Common myeloid progenitor, CD34-positive (primary cell): ENCODE results near the gene RPRD1B.

ENCODE experiments used
- CTCF ChIA-PET: fragments of 350-600 bp; sonication (Branson Sonifier 250); formaldehyde crosslinking; loops from one replicate; lab custom pipeline; 2021; ENCODE audit warnings: antibody characterized with exemption; lab: Charles Lee
- POLR2A ChIA-PET: fragments of 350-600 bp; sonication (Branson Sonifier 250); formaldehyde crosslinking; loops from one replicate; lab custom pipeline; 2021; ENCODE audit warnings: antibody characterized with exemption; lab: Charles Lee
- DNase-seq, 3 donors: peaks; one replicate each; pipeline versions ENCODE4 v3.0.0 to v3.0.0-alpha.2; 2013
- H3K27ac ChIP-seq, 2 experiments: 1 replicate in 1 of 2; 2 replicates in 1 of 2; pipeline ENCODE4 v1.7.0; 2013; ENCODE audit warnings: inconsistent platforms in 2 of 2, low read length in 2 of 2, mild to moderate bottlenecking in 2 of 2, low read depth in 1 of 2, moderate library complexity in 1 of 2; ENCODE audit not compliant: severe bottlenecking in 2 of 2, insufficient read depth in 1 of 2, poor library complexity in 1 of 2
- H3K27me3 ChIP-seq, 5 experiments: replicated peaks in 2 of 5; 1 replicate in 3 of 5; 2 replicates in 2 of 5; pipeline versions ENCODE4 v1.6.1 to v1.7.0; 2013; ENCODE audit warnings: low read length in 4 of 5, mild to moderate bottlenecking in 2 of 5, moderate library complexity in 2 of 5, inconsistent platforms in 1 of 5; ENCODE audit not compliant: insufficient read depth in 5 of 5, control insufficient read depth in 4 of 5
- H3K36me3 ChIP-seq, 4 experiments: 1 replicate in 2 of 4; 2 replicates in 2 of 4; pipeline versions ENCODE4 v1.6.1 to v1.7.0; 2013; ENCODE audit warnings: low read length in 3 of 4, control low read depth in 1 of 4, mild to moderate bottlenecking in 1 of 4; ENCODE audit not compliant: control insufficient read depth in 4 of 4, insufficient read depth in 4 of 4
- H3K4me1 ChIP-seq, 4 experiments: 1 replicate in 3 of 4; 2 replicates in 1 of 4; pipeline versions ENCODE4 v1.6.1 to v1.7.1; 2013; ENCODE audit warnings: low read length in 3 of 4, mild to moderate bottlenecking in 3 of 4, control low read depth in 1 of 4, inconsistent platforms in 1 of 4, moderate library complexity in 1 of 4; ENCODE audit not compliant: control insufficient read depth in 4 of 4, insufficient read depth in 4 of 4; ENCODE audit errors: control extremely low read depth in 1 of 4
- H3K4me3 ChIP-seq, 7 experiments: 1 replicate in 4 of 7; 2 replicates in 3 of 7; pipeline versions ENCODE4 v1.5.1 to v1.7.0; 2013; ENCODE audit warnings: mild to moderate bottlenecking in 7 of 7, low read length in 6 of 7, moderate library complexity in 6 of 7, inconsistent platforms in 2 of 7, low read depth in 2 of 7, control low read depth in 1 of 7; ENCODE audit not compliant: insufficient read depth in 4 of 7, control insufficient read depth in 1 of 7; ENCODE audit errors: extremely low read depth in 1 of 7
- H3K9me3 ChIP-seq, 5 experiments: 1 replicate in 4 of 5; 2 replicates in 1 of 5; pipeline versions ENCODE4 v1.6.1 to v1.7.1; 2013; ENCODE audit warnings: low read length in 4 of 5, mild to moderate bottlenecking in 2 of 5, inconsistent platforms in 1 of 5, low read depth in 1 of 5, moderate library complexity in 1 of 5; ENCODE audit not compliant: control insufficient read depth in 4 of 5, insufficient read depth in 2 of 5; ENCODE audit errors: control extremely low read depth in 1 of 5
- WGBS: methylation state at CpG from one replicate; pipeline ENCODE4 v1.1.5; 2013; ENCODE audit not compliant: insufficient coverage; 5-methylcytosine and 5-hydroxymethylcytosine counted together

The RPRD1B gene

GRCh38 chr20:38023181-38024001 is 10.2 kb upstream of the RPRD1B start:
- H3K9me3 ChIP-seq, result peaks cover 0 to 10% (median 3%) of the 10 kb centered on the region in 5 experiments
- H3K4me1 ChIP-seq, result peaks cover 7 to 23% (median 14%) of the 10 kb centered on the region in 4 experiments
- POLR2A ChIA-PET, result no interaction called here
- peak overlapping the region in 2 of 7 experiments; percentile 24 to 40 for H3K4me3 ChIP-seq
- H3K27ac ChIP-seq, result no peak overlapping the region
- DNase-seq, result peak; percentile 14 to 44 (median 29)
- 100% methylated on average over 2 of the region's 5 CpGs for WGBS
- no peaks in the 10 kb centered on the region for H3K27me3 ChIP-seq
- CTCF ChIA-PET, result interaction anchor here (1.4 kb wide), 1 partner anchor 18 kb away, joined by 5 read pairs; no protein-coding TSS in a partner anchor
- H3K36me3 ChIP-seq, result peaks cover 5 to 26% (median 8%) of the 10 kb centered on the region in 4 experiments

- ChIA-PET CTCF (interaction anchor here (1.4 kb wide), 1 partner anchor 17 kb away, joined by 5 read pairs; no protein-coding TSS in a partner anchor), POLR2A (no interaction called here)
- peaks cover 7 to 23% (median 14%) of the 10 kb centered on the region in 4 experiments for H3K4me1 ChIP-seq
- H3K9me3 ChIP-seq, result peaks cover 0 to 3% (median 0%) of the 10 kb centered on the region in 5 experiments
- DNase-seq, result no peak
- no peaks in the 10 kb centered on the region for H3K27me3 ChIP-seq
- peak overlapping the region in 1 of 7 experiments; percentile 40 for H3K4me3 ChIP-seq
- no peak overlapping the region for H3K27ac ChIP-seq
- WGBS, result 98% methylated on average over 4 of the region's 5 CpGs
- peaks cover 0 to 15% (median 5%) of the 10 kb centered on the region in 4 experiments for H3K36me3 ChIP-seq
Measured at GRCh38 chr20:38024496-38024895, 9.1 kb upstream of the RPRD1B start.

GRCh38 chr20:38029453-38029852 is 4.1 kb upstream of the RPRD1B start:
- 95% methylated on average over 3 of the region's 3 CpGs for WGBS
- Histone ChIP-seq H3K9me3 (peaks cover 0 to 3% (median 0%) of the 10 kb centered on the region in 5 experiments), H3K4me3 (no peak overlapping the region), H3K36me3 (peaks cover 0 to 6% (median 2%) of the 10 kb centered on the region in 4 experiments), H3K27ac (no peak overlapping the region), H3K4me1 (peaks cover 13 to 26% (median 20%) of the 10 kb centered on the region in 4 experiments), H3K27me3 (no peaks in the 10 kb centered on the region)
- DNase-seq, result no peak
- ChIA-PET CTCF (interaction anchor here (1.9 kb wide), 1 partner anchor 28 kb away, joined by 5 read pairs; no protein-coding TSS in a partner anchor), POLR2A (no interaction called here)

GRCh38 chr20:38031957-38032356 is 1.6 kb upstream of the RPRD1B start:
- Histone ChIP-seq H3K36me3 (peaks cover 0 to 16% (median 3%) of the 10 kb centered on the region in 4 experiments), H3K4me3 (peak overlapping the region in 3 of 7 experiments; percentile 93 to 96 (median 94)), H3K27me3 (no peaks in the 10 kb centered on the region), H3K4me1 (peaks cover 13 to 38% (median 26%) of the 10 kb centered on the region in 4 experiments), H3K9me3 (peaks cover 0 to 3% (median 0%) of the 10 kb centered on the region in 5 experiments), H3K27ac (peak overlapping the region in 1 of 2 experiments; percentile 94)
- WGBS, result 100% methylated on average over 1 of the region's 3 CpGs
- DNase-seq, result no peak
- ChIA-PET CTCF (interaction anchor here (1.1 to 1.7 kb wide), 2 partner anchors 22 to 197 kb away, joined by 3 to 4 read pairs; no protein-coding TSS in a partner anchor), POLR2A (interaction anchor here (0.6 kb wide), 1 partner anchor 243 kb away, joined by 3 read pairs; no protein-coding TSS in a partner anchor)

GRCh38 chr20:38032585-38033329 is 789 bp upstream of the RPRD1B start:
- H3K36me3 ChIP-seq, result peaks cover 0 to 21% (median 6%) of the 10 kb centered on the region in 4 experiments
- POLR2A ChIA-PET, result interaction anchor here (0.6 to 0.8 kb wide), 3 partner anchors 242 to 632 kb away, joined by 3 read pairs; no protein-coding TSS in a partner anchor
- H3K9me3 ChIP-seq, result peaks cover 0 to 3% (median 0%) of the 10 kb centered on the region in 5 experiments
- H3K4me1 ChIP-seq, result peaks cover 13 to 38% (median 26%) of the 10 kb centered on the region in 4 experiments
- CTCF ChIA-PET, result interaction anchor here (0.7 to 1.7 kb wide), 5 partner anchors 16 to 197 kb away, joined by 3 to 4 read pairs (median 3); no protein-coding TSS in a partner anchor
- H3K27me3 ChIP-seq, result no peaks in the 10 kb centered on the region
- peak overlapping the region; percentile 84 to 96 (median 94) for H3K4me3 ChIP-seq
- DNase-seq, result no peak
- H3K27ac ChIP-seq, result peak overlapping the region; percentile 92 to 94
- WGBS, result 39% methylated on average over 26 of the region's 28 CpGs

GRCh38 chr20:38034108-38034649 is 633 bp downstream of the RPRD1B start:
- DNase-seq, result no peak
- H3K9me3 ChIP-seq, result peaks cover 0 to 3% (median 0%) of the 10 kb centered on the region in 5 experiments
- ChIA-PET CTCF (interaction anchor here (1.1 to 1.4 kb wide), 3 partner anchors 9 to 42 kb away, joined by 3 read pairs; no protein-coding TSS in a partner anchor), POLR2A (no interaction called here)
- peaks cover 0 to 22% (median 6%) of the 10 kb centered on the region in 4 experiments for H3K36me3 ChIP-seq
- H3K4me1 ChIP-seq, result peaks cover 13 to 38% (median 26%) of the 10 kb centered on the region in 4 experiments
- peak overlapping the region; percentile 92 to 94 for H3K27ac ChIP-seq
- peak overlapping the region; percentile 84 to 96 (median 94) for H3K4me3 ChIP-seq
- whole genome bisulfite sequencing, result 20% methylated on average over 13 of the region's 14 CpGs
- H3K27me3 ChIP-seq, result no peaks in the 10 kb centered on the region
